ENCODE results near the gene KRTAP20-2.

Gene KRTAP20-2

GRCh38 chr21:30612132-30612531, 22.9 kb upstream of the KRTAP20-2 start:
- no peak for TF ChIP-seq CTCF (IDR thresholded peaks at IDR 0.05; ENCODE audit: low read depth, low read length)
- in situ Hi-C loops (cut with HindIII; ENCODE audit: low sequenced_read_pairs) = no loop called here
- no peak overlapping the region for H3K4me3 ChIP-seq (ENCODE audit: low read depth, low read length)
- DNase-seq (ENCODE audit: low read depth, low spot score) = no peak

- H3K4me3 ChIP-seq (ENCODE audit: low read depth, low read length) = no peak within 1 kb of the TSS
- DNase-seq (ENCODE audit: low read depth, low spot score) = no peak
- in situ Hi-C loops (cut with HindIII; ENCODE audit: low sequenced_read_pairs) = no loop called here
- no peak for TF ChIP-seq CTCF (IDR thresholded peaks at IDR 0.05; ENCODE audit: low read depth, low read length)
Measured at GRCh38 chr21:30613836-30614235, 21.2 kb upstream of the KRTAP20-2 start, which contains the start of gene KRTAP6-1. KRTAP6-1 (minus strand) TSS chr21:30613930; CDS start chr21:30613904, 26 bp downstream.

- in situ Hi-C loops (cut with HindIII; ENCODE audit: low sequenced_read_pairs) = no loop called here
- no peak for DNase-seq (ENCODE audit: low read depth, low spot score)
- no peak for TF ChIP-seq CTCF (IDR thresholded peaks at IDR 0.05; ENCODE audit: low read depth, low read length)
- H3K4me3 ChIP-seq (ENCODE audit: low read depth, low read length) = no peak overlapping the region
Measured at GRCh38 chr21:30615199-30615598, 19.8 kb upstream of the KRTAP20-2 start.

- TF ChIP-seq CTCF (IDR thresholded peaks at IDR 0.05; ENCODE audit: low read depth, low read length) = no peak
- DNase-seq (ENCODE audit: low read depth, low spot score) = no peak
- H3K4me3 ChIP-seq (ENCODE audit: low read depth, low read length) = no peak within 1 kb of the TSS
- in situ Hi-C loops (cut with HindIII; ENCODE audit: low sequenced_read_pairs) = no loop called here
Measured at GRCh38 chr21:30616125-30616524, 18.9 kb upstream of the KRTAP20-2 start, which contains the start of gene KRTAP20-1. KRTAP20-1 (plus strand) TSS chr21:30616425; CDS start chr21:30616455, 30 bp downstream.

GRCh38 chr21:30620080-30620479, 14.9 kb upstream of the KRTAP20-2 start:
- no peak for TF ChIP-seq CTCF (IDR thresholded peaks at IDR 0.05; ENCODE audit: low read depth, low read length)
- no peak for DNase-seq (ENCODE audit: low read depth, low spot score)
- in situ Hi-C loops (cut with HindIII; ENCODE audit: low sequenced_read_pairs) = no loop called here
- H3K4me3 ChIP-seq (ENCODE audit: low read depth, low read length) = no peak overlapping the region

- no peak for DNase-seq (ENCODE audit: low read depth, low spot score)
- no peak for TF ChIP-seq CTCF (IDR thresholded peaks at IDR 0.05; ENCODE audit: low read depth, low read length)
- in situ Hi-C loops (cut with HindIII; ENCODE audit: low sequenced_read_pairs) = no loop called here
Measured at GRCh38 chr21:30620522-30620921, 14.5 kb upstream of the KRTAP20-2 start, which contains the start of gene KRTAP20-4. KRTAP20-4 (plus strand) TSS chr21:30620627.

GRCh38 chr21:30623362-30623761, 11.6 kb upstream of the KRTAP20-2 start:
- no peak for DNase-seq (ENCODE audit: low read depth, low spot score)
- H3K4me3 ChIP-seq (ENCODE audit: low read depth, low read length) = no peak overlapping the region
- in situ Hi-C loops (cut with HindIII; ENCODE audit: low sequenced_read_pairs) = no loop called here
- TF ChIP-seq CTCF (IDR thresholded peaks at IDR 0.05; ENCODE audit: low read depth, low read length) = no peak

More at GRCh38 chr21:30620522-30620921, 14.5 kb upstream of the KRTAP20-2 start, which contains the start of gene KRTAP20-4:
- no peak within 1 kb of the TSS for H3K4me3 ChIP-seq (ENCODE audit: low read depth, low read length)

Measured in astrocyte of the spinal cord (primary cell).